GM23338 (cell line): ENCODE results near the gene S1PR2. TPM values are rescaled to one million over a fixed set of nuclear protein-coding genes. Genes with fewer than 3 reads are reported as not detected.

Experiments used
- ATAC-seq: fragments of 200-7000 bp; cut with Tn5 transposase; 3 replicates; pipeline ENCODE4 v1.9.1; 2020
- DNase-seq: peaks from one replicate; pipeline ENCODE4 v3.0.0-alpha.2; 2015; ENCODE audit warnings: low spot score
- H2AFZ ChIP-seq: fragments of 200-600 bp; sonication (generic); 2 replicates; pipeline ENCODE4 v1.8.0; 2016; ENCODE audit warnings: antibody characterized with exemption, mild to moderate bottlenecking, moderate library complexity
- H3F3A ChIP-seq: fragments of 200-600 bp; sonication (generic); replicated peaks from 2 replicates; pipeline ENCODE4 v1.8.0; 2017; ENCODE audit warnings: antibody characterized with exemption, mixed run types, low read depth
- H3K27ac ChIP-seq: fragments of 200-600 bp; sonication (generic); 2 replicates; pipeline ENCODE4 v1.6.1; 2016; ENCODE audit warnings: low read depth
- H3K27me3 ChIP-seq: fragments of 200-600 bp; sonication (generic); 2 replicates; pipeline ENCODE4 v1.8.0; 2016; ENCODE audit warnings: mild to moderate bottlenecking, mixed run types, moderate library complexity; ENCODE audit not compliant: insufficient read depth
- H3K36me3 ChIP-seq: fragments of 200-600 bp; sonication (generic); 2 replicates; pipeline ENCODE4 v1.8.0; 2016; ENCODE audit warnings: mild to moderate bottlenecking; ENCODE audit not compliant: insufficient read depth
- H3K4me1 ChIP-seq: fragments of 200-600 bp; sonication (generic); 2 replicates; pipeline ENCODE4 v1.8.0; 2016; ENCODE audit warnings: mild to moderate bottlenecking, moderate library complexity; ENCODE audit not compliant: insufficient read depth
- H3K4me2 ChIP-seq: fragments of 200-600 bp; sonication (generic); 2 replicates; pipeline ENCODE4 v1.7.1; 2017; ENCODE audit warnings: mixed run types
- H3K4me3 ChIP-seq: fragments of 200-600 bp; sonication (generic); 2 replicates; pipeline ENCODE4 v1.6.1; 2016; ENCODE audit warnings: mixed run types
- H3K79me2 ChIP-seq: fragments of 200-600 bp; sonication (generic); replicated peaks from 2 replicates; pipeline ENCODE4 v1.8.0; 2017; ENCODE audit warnings: mild to moderate bottlenecking; ENCODE audit not compliant: insufficient read depth
- H3K9me2 ChIP-seq: fragments of 200-600 bp; sonication (generic); 2 replicates; pipeline ENCODE4 v1.8.0; 2017; ENCODE audit not compliant: insufficient read depth
- H4K20me1 ChIP-seq: fragments of 200-600 bp; sonication (generic); replicated peaks from 2 replicates; pipeline ENCODE4 v1.8.0; 2017; ENCODE audit warnings: mild to moderate bottlenecking; ENCODE audit not compliant: insufficient read depth
- H3K27ac Mint-ChIP-seq: 2 replicates; pipeline ENCODE4 v1.8.0; 2020; ENCODE audit warnings: inconsistent platforms, mild to moderate bottlenecking, moderate library complexity, mixed read lengths
- H3K27me3 Mint-ChIP-seq: 3 replicates; pipeline ENCODE4 v1.8.0; 2022; ENCODE audit warnings: low read depth, mild to moderate bottlenecking, moderate library complexity, mixed read lengths, inconsistent platforms; ENCODE audit not compliant: insufficient read depth, poor library complexity
- H3K36me3 Mint-ChIP-seq: 3 replicates; pipeline ENCODE4 v1.8.0; 2021; ENCODE audit warnings: low read depth, mild to moderate bottlenecking, inconsistent platforms, moderate library complexity, mixed read lengths
- H3K4me1 Mint-ChIP-seq: 3 replicates; pipeline ENCODE4 v1.8.0; 2020; ENCODE audit warnings: mild to moderate bottlenecking, inconsistent platforms, mixed read lengths
- H3K4me3 Mint-ChIP-seq: 3 replicates; pipeline ENCODE4 v1.8.0; 2021; ENCODE audit warnings: moderate library complexity, mild to moderate bottlenecking, inconsistent platforms, mixed read lengths
- H3K9me3 Mint-ChIP-seq: 3 replicates; pipeline ENCODE4 v1.8.0; 2020; ENCODE audit warnings: moderate library complexity, mild to moderate bottlenecking, inconsistent platforms, mixed read lengths
- CREB1 ChIP-seq: fragments of 250-450 bp; sonication (Bioruptor Pico); IDR thresholded peaks from 2 replicates; pipeline ENCODE4 v1.5.0; 2020; ENCODE audit warnings: low read depth, mild to moderate bottlenecking, moderate library complexity
- CTCF ChIP-seq, 2 experiments: fragments of 200-600 bp in 1 of 2; sonication (generic) in 1 of 2; conservative IDR thresholded peaks; 2 replicates each; pipeline versions ENCODE4 v1.5.1 to v1.6.1; 2016 to 2017; ENCODE audit warnings: antibody characterized with exemption in 2 of 2, low read depth in 2 of 2, mild to moderate bottlenecking in 2 of 2, moderate library complexity in 1 of 2
- ETS1 ChIP-seq: IDR thresholded peaks from 2 replicates; pipeline ENCODE4 v1.6.1; 2016; ENCODE audit warnings: antibody characterized with exemption
- EZH2 ChIP-seq: fragments of 200-600 bp; sonication (generic); IDR thresholded peaks from one replicate; pipeline ENCODE4 v1.8.0; 2017; ENCODE audit warnings: antibody characterized with exemption, mild to moderate bottlenecking, low read depth; ENCODE audit not compliant: unreplicated experiment
- EZH2phosphoT487 ChIP-seq: fragments of 200-600 bp; sonication (generic); IDR thresholded peaks from one replicate; pipeline ENCODE4 v1.8.1; 2018; ENCODE audit warnings: antibody characterized with exemption; ENCODE audit not compliant: unreplicated experiment
- JUNB ChIP-seq: IDR thresholded peaks from one replicate; pipeline ENCODE4 v1.6.1; 2016; ENCODE audit warnings: antibody characterized with exemption; ENCODE audit not compliant: unreplicated experiment
- NANOG ChIP-seq: IDR thresholded peaks from 2 replicates; pipeline ENCODE4 v1.6.1; 2016; ENCODE audit warnings: antibody characterized with exemption, borderline replicate concordance
- POLR2AphosphoS5 ChIP-seq: IDR thresholded peaks from 2 replicates; pipeline ENCODE4 v1.6.1; 2016; ENCODE audit warnings: antibody characterized with exemption, low read depth
- STAT1 ChIP-seq: IDR thresholded peaks from one replicate; pipeline ENCODE4 v1.6.1; 2016; ENCODE audit warnings: antibody characterized with exemption; ENCODE audit not compliant: unreplicated experiment
- ZNF114 ChIP-seq: fragments of 250-450 bp; sonication (Bioruptor Pico); IDR thresholded peaks from 2 replicates; pipeline ENCODE4 v1.5.0; 2020; ENCODE audit warnings: mild to moderate bottlenecking, moderate library complexity
- ZNF331 ChIP-seq: fragments of 250-450 bp; sonication (Bioruptor Pico); IDR thresholded peaks from 2 replicates; pipeline ENCODE4 v1.5.0; 2020; ENCODE audit warnings: low read depth, mild to moderate bottlenecking, moderate library complexity
- polyA plus RNA-seq: library from polyadenylated mRNA; unstranded; fragments of >200 nt; fragmentation: Nextera tagmentation; extraction: Ambion mirVana; gene quantifications from 2 replicates; pipeline ENCODE4 v1.2.1, GENCODE V29; 2016
- total RNA-seq: library from RNA; depleted of rRNA; stranded (reverse); fragments of >200 nt; shearing (Covaris generic); gene quantifications from 2 replicates; pipeline ENCODE4 v1.2.3, GENCODE V29; 2014
- TF ChIP-seq, protein P1 (sequence below): fragments of 250-450 bp; sonication (Bioruptor Pico); IDR thresholded peaks from 2 replicates; pipeline ENCODE4 v1.5.0; 2020; ENCODE audit warnings: mild to moderate bottlenecking, moderate library complexity

The S1PR2 gene
- total and polyA plus RNA-seq, 2 experiments from 2014 or later: 9.2 to 13.9 TPM

DNA sequence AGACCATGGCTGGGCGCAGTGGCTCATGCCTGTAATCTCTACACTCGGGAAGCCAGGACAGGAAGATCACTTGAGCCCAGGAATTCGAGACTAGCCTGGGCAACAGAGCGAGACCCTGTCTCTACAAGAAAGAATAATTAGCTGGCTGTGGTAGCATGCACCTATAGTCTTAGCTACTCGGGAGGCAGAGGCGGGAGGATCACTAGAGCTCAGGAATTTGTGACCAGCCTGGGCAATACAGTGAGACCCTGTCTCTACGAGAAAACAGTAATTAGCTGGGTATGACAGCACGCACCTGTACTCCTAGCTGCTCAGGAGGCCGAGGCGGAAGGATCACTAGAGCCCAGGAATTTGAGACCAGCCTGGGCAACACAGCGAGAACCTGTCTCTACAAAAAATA is 43.8 kb downstream of the S1PR2 start (continued):
- TF ChIP-seq POLR2AphosphoS5 (no peak), CTCF (conservative IDR thresholded peaks at IDR 0.05; ENCODE audit: low read depth in 2 of 2) (no peak), STAT1 (no peak), ZNF331 (CRISPR knock-in tag) (no peak), JUNB (no peak), ETS1 (no peak), ZNF114 (no peak), EZH2 (no peak), NANOG (no peak), EZH2phosphoT487 (no peak), CREB1 (no peak)

DNA sequence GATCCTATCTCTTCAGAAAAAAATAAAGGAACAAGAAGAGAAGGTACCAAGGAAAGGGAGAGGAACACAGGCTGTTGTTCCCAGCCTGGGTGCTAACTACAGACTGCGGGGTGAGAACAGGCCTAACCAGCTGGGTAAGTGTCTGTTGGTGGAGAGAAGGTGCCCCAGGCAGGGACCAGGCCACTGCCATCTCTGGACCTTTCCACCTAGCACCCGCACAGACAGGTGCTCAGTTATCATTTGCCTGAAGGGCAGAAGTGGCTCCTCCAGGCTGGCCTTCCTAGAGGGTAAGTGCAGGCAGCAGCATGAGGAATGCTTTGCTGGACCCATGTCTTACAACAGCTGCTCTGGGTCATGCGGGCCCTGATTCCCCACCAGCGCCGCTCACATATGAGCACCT is 46.5 kb downstream of the S1PR2 start:
- Histone ChIP-seq H3K27me3 (no peaks in the 10 kb centered on the region), H3K27ac (no peak overlapping the region), H3K9me2 (no peaks in the 10 kb centered on the region), H4K20me1 (peaks cover 63% of the 10 kb centered on the region), H3K79me2 (peaks cover 90% of the 10 kb centered on the region), H3K4me2 (no peak overlapping the region), H2AFZ (no peak overlapping the region), H3K36me3 (peaks cover 22% of the 10 kb centered on the region), H3K4me1 (no peaks in the 10 kb centered on the region), H3F3A (0 out of 2 replicates have a peak, but pooled peaks cover 2% of the 10 kb centered on the region), H3K4me3 (no peak overlapping the region)
- H3K4me3 Mint-ChIP-seq: no peak overlapping the region; the same call in 2 of the 3 replicates
- DNase-seq (no peak), ATAC-seq (no peak)
- no peaks in the 10 kb centered on the region for H3K9me3 Mint-ChIP-seq
- H3K36me3 Mint-ChIP-seq: peaks cover 47% of the 10 kb centered on the region
- H3K27me3 Mint-ChIP-seq: peaks cover 3% of the 10 kb centered on the region
- no peaks in the 10 kb centered on the region for H3K4me1 Mint-ChIP-seq
- H3K27ac Mint-ChIP-seq: no peak overlapping the region
- no peak for TF ChIP-seq CTCF (conservative IDR thresholded peaks at IDR 0.05; ENCODE audit: low read depth in 2 of 2)
- TF ChIP-seq ZNF331 (CRISPR knock-in tag): no peak
- TF ChIP-seq, protein P1, sequence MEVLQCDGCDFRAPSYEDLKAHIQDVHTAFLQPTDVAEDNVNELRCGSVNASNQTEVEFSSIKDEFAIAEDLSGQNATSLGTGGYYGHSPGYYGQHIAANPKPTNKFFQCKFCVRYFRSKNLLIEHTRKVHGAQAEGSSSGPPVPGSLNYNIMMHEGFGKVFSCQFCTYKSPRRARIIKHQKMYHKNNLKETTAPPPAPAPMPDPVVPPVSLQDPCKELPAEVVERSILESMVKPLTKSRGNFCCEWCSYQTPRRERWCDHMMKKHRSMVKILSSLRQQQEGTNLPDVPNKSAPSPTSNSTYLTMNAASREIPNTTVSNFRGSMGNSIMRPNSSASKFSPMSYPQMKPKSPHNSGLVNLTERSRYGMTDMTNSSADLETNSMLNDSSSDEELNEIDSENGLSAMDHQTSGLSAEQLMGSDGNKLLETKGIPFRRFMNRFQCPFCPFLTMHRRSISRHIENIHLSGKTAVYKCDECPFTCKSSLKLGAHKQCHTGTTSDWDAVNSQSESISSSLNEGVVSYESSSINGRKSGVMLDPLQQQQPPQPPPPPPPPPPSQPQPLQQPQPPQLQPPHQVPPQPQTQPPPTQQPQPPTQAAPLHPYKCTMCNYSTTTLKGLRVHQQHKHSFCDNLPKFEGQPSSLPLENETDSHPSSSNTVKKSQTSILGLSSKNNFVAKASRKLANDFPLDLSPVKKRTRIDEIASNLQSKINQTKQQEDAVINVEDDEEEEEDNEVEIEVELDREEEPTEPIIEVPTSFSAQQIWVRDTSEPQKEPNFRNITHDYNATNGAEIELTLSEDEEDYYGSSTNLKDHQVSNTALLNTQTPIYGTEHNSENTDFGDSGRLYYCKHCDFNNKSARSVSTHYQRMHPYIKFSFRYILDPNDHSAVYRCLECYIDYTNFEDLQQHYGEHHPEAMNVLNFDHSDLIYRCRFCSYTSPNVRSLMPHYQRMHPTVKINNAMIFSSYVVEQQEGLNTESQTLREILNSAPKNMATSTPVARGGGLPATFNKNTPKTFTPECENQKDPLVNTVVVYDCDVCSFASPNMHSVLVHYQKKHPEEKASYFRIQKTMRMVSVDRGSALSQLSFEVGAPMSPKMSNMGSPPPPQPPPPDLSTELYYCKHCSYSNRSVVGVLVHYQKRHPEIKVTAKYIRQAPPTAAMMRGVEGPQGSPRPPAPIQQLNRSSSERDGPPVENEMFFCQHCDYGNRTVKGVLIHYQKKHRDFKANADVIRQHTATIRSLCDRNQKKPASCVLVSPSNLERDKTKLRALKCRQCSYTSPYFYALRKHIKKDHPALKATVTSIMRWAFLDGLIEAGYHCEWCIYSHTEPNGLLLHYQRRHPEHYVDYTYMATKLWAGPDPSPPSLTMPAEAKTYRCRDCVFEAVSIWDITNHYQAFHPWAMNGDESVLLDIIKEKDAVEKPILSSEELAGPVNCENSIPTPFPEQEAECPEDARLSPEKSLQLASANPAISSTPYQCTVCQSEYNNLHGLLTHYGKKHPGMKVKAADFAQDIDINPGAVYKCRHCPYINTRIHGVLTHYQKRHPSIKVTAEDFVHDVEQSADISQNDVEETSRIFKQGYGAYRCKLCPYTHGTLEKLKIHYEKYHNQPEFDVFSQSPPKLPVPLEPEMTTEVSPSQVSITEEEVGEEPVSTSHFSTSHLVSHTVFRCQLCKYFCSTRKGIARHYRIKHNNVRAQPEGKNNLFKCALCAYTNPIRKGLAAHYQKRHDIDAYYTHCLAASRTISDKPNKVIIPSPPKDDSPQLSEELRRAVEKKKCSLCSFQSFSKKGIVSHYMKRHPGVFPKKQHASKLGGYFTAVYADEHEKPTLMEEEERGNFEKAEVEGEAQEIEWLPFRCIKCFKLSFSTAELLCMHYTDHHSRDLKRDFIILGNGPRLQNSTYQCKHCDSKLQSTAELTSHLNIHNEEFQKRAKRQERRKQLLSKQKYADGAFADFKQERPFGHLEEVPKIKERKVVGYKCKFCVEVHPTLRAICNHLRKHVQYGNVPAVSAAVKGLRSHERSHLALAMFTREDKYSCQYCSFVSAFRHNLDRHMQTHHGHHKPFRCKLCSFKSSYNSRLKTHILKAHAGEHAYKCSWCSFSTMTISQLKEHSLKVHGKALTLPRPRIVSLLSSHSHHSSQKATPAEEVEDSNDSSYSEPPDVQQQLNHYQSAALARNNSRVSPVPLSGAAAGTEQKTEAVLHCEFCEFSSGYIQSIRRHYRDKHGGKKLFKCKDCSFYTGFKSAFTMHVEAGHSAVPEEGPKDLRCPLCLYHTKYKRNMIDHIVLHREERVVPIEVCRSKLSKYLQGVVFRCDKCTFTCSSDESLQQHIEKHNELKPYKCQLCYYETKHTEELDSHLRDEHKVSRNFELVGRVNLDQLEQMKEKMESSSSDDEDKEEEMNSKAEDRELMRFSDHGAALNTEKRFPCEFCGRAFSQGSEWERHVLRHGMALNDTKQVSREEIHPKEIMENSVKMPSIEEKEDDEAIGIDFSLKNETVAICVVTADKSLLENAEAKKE (CRISPR knock-in tag): no peak
- no peak for TF ChIP-seq EZH2
- TF ChIP-seq NANOG: no peak
- no peak for TF ChIP-seq CREB1
- no peak for TF ChIP-seq ETS1
- TF ChIP-seq STAT1: no peak
- no peak for TF ChIP-seq ZNF114
- no peak for TF ChIP-seq JUNB
- no peak for TF ChIP-seq EZH2phosphoT487
